ENCODE measurements around the gene NACC2.
A peak's percentile ranks its signal among the peaks of the same experiment; 100 is the strongest.

NACC2 gene

GRCh38 chr9:135989722-135990467 is 105.2 kb downstream of the NACC2 start:
- no peak for DNase-seq

DNA sequence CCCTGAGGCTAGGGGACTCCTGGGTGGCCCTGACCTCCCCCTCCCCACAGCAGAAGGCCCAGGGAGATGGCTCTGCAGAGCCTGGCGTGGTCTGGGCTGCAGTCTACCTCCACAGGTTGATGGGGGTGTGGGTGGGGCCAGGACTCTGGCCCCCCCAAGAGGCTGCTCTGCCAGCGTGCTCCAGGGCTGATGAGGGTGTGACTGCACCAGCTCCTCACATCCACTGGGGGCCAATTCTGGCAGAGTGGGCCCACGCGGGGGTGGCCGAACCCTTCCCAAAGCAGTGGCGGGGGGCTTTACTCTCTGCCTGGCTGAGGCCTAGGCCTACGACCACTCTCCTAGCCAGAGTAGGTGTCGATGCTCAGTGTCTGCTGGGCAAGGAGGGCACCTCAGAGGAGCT is 105.9 kb downstream of the NACC2 start:
- DNase-seq: no peak

DNA sequence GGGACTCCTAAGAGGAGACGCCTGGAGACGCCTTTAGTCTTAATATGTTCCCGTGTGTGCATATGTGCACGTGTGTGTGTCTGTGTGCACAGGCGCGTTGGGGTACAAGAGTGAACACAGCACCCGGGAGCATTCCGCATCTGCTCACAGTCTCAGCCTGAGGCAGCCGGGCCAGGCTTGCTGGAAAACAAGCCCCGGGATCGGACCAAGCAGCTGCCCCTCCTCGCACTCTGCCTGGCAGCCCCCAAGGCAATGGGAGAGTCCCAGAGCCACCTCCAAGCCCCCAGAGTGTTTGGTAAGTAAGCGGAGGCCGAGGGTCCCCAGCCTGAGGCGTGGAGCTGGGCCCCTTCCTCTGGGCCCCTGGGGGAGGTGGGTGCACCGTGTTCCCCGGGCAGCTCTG is 106.6 kb downstream of the NACC2 start:
- no peak for DNase-seq

DNA sequence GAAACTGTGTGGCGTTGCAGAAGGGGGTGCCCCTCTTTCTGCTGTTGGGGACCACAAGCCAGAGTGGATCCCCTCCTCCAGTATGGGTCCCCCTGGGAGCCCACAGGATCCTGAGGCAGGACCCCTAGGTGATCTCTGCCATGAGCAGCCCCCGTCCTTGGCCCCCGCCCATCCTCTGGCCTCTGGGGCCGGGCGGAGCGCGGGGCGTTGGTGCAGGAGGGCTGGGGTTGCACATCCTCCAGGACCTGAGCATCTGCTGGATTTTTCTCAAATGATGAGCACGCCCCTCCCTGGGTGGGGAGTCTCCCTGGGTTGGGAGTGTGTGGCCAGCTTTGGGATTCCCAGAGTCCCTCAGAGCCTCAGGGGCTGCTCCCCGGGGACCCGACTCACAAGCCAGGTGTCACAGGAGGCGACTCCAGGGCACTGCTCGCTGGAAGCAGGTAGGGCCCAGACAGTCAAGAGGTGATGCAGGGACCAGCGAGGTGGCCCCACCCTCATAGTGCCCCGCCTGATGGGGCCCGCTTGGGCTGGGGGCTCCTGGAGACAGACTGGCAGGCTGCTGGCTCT is 107.2 kb downstream of the NACC2 start:
- DNase-seq: no peak

GRCh38 chr9:135986605-135987004 is 108.5 kb downstream of the NACC2 start:
- DNase-seq: no peak

GRCh38 chr9:135985889-135986288 is 109.2 kb downstream of the NACC2 start:
- DNase-seq: no peak

- no peak for DNase-seq
Measured at GRCh38 chr9:135985459-135985774, 109.7 kb downstream of the NACC2 start.

- no peak for DNase-seq
Measured at GRCh38 chr9:135984072-135984710, 110.9 kb downstream of the NACC2 start.

GRCh38 chr9:135983208-135984071 is 111.6 kb downstream of the NACC2 start:
- DNase-seq: no peak

- DNase-seq: no peak
Measured at GRCh38 chr9:135982499-135983207, 112.4 kb downstream of the NACC2 start.

DNA sequence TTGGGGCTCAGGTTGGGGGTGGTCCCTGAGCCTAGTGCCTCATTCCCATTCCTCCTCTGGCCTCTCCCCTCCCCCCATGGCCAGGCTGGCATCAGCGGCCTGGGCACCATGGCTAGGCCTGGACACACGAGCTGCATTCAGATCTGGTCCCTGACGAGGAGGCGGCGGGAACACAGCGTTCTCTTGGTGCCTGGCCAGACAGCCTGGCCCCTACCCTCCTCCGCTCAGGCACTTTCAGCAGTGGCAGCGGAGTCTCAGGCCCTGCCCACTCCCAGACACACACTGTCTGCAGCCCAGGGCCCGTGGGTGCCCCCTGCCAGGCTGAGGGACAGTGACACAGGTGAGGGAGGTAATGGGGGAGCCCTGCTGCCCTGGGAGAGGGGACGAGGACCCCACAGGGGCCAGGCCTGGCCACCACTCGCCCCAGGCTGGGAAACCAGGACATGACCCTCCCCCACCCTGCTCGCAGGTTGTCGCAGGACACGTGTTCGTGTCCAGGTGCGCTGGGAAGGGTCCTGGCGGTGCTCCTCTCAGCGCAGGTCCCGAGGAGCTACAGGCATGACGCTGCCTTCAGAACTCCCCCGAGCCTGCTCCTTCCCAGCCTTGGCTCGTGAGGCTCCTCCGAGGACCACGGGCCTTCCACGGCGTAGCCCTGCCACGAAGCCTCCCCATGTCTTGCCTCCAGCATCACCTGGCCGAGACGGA is 114.0 kb downstream of the NACC2 start:
- no peak for DNase-seq

DNA sequence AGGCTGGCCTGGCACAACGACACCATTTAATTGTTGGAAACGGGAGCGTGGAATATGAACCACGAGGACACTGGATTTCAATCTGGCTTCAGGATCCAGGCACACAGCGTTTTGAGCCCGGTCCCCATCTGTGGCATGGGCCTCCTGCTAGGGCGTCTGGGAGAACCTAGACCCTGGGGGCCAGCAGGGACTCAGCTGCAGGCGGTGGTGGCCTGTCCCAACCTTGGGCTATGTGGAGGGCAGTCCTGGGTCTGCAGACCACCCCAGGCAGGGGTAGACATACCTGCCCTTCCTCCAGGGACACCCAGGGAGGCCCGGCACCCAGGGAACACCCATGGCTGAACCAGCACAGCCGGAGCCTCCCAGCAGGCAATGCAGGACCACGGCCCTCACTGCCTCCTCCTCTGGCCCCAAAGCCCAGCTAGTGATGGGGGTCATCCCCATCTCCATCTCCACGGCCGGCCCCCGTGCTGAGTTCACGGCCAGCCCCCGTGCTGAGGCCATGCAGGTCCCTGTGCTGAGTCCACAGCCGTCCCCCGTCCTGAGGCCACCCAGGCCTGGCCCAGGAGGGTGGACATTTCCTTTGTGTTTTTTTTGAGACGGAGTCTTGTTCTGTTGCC is 115.4 kb downstream of the NACC2 start:
- DNase-seq: no peak

DNA sequence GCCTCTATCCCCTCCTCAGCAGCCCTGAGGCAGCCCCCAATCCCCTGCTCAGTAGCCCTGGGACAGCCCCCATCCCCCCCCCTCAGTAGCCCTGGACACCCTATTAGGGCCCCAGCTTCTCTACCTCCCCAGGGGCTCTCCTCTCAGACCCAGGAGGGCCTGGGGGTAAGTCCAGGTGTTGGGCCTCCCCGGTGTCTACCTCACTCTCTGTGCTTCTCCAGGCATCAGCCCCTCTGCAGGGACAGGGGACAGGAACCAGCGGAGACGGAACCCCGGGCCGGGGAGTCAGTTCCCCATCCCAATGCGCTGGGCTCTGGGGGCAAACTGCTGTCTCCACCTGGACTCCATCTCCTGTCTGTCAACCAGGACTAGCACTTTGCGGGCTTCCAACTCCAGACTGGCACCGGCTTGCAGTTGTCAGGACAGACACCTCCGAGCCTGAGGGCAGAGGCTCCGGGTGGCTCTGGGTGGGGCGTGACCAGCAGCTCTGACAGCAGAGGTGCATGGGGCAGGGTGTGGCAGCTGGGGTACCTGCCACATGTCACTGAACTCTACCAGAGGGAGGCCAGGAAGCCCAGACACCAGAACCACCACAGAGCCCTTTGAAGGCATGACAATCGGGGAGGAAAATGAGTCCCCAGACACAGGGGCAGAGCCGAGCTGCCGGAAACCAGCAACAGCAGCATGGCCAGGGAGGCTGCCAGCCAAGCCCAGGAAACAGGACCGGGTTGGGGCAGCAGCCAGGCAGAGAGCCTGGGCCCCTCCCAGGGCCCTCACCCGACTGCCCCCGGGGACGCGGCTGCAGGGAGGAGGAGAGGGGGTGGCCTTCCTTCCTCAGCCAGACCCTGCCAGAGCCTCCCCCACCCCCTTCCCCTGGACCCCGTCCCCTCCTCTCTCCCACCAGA is 116.2 kb downstream of the NACC2 start:
- no peak for DNase-seq

GRCh38 chr9:135976944-135977343 is 118.1 kb downstream of the NACC2 start:
- peak; percentile 62 for DNase-seq

GRCh38 chr9:135976531-135976930 is 118.6 kb downstream of the NACC2 start:
- no peak for DNase-seq

GRCh38 chr9:135975834-135976233 is 119.3 kb downstream of the NACC2 start:
- no peak for DNase-seq

DNA sequence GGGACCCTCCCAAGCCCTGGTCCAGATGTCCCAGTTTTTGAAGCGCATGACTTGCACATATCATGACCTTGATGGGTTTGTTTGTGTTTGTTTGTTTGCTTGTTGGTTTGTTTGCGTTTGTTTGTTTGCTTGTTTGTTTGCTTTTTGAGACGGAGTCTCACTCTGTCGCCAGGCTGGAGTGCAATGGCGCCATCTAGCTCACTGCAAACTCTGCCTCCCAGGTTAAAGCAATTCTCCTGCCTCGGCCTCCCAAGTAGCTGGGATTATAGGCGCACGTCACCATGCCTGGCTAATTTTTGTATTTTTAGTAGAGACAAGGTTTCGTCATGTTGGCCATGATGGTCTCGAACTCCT is 120.9 kb downstream of the NACC2 start:
- no peak for DNase-seq

- DNase-seq: no peak
Measured at GRCh38 chr9:135973277-135974219, 121.5 kb downstream of the NACC2 start.

GRCh38 chr9:135971892-135972291 is 123.2 kb downstream of the NACC2 start:
- no peak for DNase-seq
